GM19025 (cell line): ENCODE results near the gene DCAF6.
"Not testable (repeated sequence)": the region's sequence is repeated elsewhere in the genome, so short reads cannot be mapped to it uniquely, and the experiment has no call there.

Experiments
- ATAC-seq: cut with Tn5 transposase; IDR thresholded peaks from one replicate; pipeline ENCODE4 v1.9.1; 2021; ENCODE audit warnings: mild to moderate bottlenecking, low read depth, moderate library complexity; ENCODE audit not compliant: unreplicated experiment

DCAF6 gene

DNA sequence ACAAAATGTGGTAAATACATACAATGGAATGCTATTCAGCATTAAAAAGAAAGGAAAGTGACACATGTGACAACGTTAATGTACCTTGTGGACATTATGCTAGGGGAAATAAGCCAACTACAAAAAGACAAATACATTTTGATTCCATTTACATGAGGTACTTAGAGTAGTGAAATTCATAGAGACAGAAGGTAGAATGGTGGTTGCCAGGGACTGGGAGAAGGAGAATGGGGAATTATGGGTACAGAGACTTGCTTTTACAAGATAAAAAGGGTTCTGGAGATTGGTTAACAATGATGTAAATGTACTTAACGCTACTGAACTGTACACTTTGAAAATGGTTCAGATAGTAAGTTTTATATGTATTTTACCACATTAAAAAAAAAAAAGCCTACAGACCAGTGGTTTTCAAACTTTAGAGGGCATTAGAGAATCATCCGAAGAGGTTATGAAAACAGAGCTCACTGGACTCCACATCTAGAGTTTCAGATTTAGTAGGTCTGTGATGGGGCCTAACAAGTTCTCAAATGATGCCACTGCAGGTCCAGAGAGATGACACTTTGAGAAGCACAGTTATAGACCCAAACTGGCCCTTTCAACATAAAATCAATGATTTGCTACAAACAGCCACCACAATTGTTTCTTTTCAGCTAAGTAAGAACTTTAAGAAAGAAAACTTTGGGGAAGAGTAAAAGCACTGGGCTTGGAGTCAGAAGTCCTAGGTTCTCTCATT, 13.0 kb upstream of the DCAF6 start:
- no peak for ATAC-seq

DNA sequence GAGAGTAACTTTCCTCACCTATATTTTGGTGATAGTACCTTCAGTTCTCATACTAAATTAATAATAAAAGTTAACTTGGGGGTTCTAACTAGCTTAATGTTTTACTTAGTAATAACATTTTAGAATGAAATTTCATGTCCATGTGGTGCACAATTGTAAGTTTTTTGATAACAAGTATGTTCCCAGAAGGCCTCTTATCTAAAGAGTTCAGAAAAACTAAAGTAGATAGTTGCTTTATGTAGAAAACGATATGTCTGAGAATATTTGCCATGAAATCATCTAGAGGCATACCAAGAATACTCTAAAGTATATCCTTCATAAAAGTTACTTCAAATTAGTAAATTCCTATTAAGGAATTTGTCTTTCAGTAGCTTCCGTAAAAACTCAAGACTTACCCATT, 12.4 kb upstream of the DCAF6 start:
- ATAC-seq, result no peak

DNA sequence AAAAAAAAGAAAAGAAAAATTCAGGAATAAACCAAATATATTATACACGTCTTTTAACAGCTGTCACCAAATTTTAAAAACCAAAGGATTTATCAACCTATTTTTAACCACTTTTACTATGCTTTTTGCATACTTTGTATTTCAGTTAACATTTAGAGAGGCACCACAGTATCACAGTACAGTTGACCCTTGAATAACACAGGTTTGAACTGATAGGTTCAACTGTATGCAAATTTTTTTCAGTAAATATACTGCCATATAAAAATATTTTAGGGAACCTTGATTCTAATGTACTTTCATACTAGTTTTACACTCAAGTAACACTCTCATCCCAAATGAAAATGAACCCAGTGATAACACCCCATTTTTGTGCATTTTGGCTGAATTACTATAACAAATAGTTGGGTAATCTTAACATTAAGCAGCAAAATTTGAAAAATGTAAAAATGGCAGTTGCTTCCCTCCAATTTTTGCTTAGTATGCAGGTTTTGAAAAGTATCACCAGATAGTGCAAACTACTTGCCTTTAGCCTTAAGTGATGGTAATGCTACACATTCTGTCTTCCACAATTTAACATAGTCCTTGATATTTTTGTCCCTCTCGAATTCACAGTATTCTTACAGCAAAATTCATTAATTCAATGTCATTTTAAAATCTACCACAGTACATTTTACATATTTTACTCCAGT, 11.8 kb upstream of the DCAF6 start:
- no peak for ATAC-seq

DNA sequence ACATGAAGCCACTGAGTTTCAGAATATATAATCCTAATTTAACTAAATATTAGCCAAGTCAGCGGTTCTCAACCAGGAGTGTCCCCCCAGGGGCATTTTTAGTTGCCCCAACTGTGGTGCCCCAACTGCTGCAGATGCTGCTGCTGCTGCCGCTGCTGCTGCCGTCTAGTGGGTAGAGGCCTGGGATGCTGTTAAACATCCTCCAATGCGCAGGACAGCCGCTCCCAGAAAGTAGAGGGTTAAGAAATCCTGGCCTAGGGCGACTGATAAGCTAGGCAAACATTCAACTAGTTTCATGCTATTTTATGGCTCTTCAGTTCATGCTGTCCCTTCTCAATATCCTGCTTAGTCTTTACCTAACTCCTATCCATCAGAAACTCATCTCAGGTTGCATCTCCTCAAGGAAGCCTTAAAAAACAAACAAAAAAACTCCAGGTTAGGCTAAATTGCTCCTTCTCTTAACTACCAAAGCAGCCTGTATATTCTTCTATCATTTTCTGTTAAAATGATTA, 9.9 kb upstream of the DCAF6 start:
- no peak for ATAC-seq

DNA sequence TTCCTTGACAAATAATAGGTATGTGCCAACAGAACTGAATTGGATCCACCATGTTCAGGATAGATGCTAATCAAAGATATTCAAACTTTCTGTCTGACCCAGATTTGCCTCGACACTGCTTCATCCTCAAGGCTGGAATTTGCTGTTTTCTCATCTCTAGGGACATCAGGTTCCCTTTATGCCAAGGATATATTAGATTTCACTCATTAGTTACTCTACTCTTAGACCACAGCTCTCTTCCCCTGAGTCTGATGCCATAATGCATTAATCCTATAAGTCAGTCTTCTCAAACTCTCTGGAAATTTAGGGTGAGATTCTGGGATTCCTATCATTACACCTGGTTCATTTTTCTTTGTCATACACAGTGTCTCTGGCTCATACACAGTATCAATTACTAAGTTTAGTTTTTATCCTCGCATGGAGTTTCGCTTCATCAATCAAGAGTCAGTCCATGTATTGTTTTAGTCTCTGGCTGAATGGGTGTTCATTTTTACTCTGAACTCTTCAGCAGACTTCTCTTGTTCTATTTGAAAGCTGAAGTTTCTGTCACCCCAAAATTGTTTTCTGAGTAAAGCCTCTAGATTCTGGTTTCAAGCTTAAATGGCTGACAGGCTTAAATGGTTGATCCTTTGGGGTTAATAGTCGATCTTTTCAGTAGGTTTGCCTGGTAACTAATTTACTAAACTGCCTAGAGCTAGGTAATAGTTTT, 9.3 kb upstream of the DCAF6 start:
- peak; percentile 68 for ATAC-seq

DNA sequence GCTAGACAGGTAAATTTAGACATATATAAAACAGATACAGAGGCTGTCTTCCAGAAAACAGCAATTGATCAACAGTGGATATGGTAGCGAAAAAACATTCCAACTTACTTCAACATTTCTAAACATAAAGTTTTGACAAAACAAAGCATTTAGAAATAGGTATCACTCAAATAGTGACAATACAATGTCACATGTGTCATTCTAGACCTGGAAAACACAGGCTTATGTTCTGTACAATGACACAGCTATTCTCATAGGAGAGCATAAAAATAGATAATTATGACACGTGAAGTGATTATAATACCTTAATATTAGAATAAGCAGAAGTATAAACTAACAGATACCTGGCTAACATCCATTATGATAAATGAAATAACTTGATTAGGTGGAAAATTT, 8.0 kb upstream of the DCAF6 start:
- no peak for ATAC-seq

DNA sequence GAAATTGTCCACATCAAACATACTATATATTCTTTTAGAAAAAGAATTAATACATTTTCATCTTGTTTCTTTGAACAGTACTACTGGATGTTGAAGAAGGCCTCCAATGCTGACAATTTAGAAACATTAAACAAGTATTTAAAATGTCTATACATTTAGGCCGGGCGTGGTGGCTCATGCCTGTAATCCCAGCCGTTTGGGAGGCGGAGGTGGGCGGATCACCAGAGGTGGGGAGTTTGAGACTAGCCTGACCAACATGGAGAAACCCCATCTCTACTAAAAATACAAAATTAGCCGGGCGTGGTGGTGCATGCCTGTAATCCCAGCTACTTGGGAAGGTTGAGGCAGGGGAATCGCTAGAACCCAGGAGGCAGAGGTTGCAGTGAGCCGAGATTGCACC, 7.6 kb upstream of the DCAF6 start:
- not testable (repeated sequence) for ATAC-seq

DNA sequence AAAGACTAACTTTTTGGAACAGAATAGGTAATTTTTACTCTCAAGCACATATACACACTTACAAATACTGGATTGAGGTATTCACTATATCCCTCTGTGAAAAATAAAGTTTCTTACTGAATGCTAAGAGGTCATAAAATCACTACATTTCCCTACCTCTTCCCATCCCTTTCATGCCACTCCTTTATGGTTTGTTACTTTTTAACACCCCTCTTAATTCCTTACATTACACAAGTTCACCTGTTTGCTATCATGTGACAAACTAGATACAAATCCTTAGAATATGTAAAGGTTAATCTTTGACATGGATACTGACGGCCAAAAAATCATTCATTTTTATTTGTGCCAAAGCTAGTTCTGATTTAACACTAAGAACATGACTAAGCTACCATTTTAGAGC, 6.8 kb upstream of the DCAF6 start:
- no peak for ATAC-seq

DNA sequence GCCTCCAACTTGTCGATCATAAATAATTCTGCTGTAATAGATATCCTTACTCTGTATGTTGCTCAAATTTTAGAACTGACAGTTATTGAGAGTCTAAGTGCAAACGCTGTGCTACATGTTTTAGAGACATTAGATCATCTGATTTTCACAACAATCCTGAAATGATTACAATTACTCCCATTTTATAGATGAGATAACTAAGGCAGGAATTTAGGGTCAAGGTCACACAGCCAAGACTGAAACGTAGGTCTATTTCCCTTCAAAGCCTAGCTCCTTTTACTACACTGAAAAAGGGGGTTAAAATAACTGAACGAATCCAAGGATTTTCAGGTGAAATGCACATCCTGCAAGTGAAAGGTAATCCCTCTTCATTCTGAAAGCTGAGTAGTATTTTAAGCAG, 2.7 kb upstream of the DCAF6 start:
- ATAC-seq, result no peak

DNA sequence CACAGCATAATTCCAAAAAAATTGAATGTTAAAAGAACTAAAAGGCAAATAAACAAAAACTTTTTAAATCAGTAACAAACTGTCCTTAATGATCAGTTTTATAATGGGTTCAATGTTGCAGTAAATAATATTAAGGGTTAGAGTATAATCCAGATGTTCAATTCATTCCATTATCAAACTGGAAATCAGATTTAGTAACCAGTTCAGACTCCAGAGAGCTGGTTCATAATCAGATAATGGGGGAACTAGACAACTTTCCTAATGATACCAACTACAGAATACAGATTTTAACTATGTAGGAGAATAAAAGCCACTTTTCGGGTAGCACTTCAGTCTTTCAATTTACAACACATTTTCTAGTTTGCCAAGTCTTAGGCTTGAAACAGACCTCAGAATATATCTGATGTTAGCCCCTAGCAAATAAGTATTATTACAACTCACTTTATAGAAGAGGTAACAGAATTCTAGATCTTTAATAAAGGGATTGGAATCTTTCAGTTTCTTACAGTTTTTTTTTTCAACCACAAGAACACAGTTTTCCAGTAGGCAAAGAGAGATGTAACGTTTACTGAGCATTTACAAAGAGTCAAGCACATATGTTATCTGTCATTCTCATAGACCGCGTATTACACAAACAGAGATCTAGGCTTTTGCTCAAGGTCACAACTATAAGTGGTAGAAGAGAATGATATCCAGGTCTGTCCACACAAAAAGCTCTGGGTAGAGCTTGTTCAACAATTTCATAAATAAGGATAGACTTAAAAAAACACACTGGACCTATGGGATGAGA, 1.9 kb upstream of the DCAF6 start:
- no peak for ATAC-seq

DNA sequence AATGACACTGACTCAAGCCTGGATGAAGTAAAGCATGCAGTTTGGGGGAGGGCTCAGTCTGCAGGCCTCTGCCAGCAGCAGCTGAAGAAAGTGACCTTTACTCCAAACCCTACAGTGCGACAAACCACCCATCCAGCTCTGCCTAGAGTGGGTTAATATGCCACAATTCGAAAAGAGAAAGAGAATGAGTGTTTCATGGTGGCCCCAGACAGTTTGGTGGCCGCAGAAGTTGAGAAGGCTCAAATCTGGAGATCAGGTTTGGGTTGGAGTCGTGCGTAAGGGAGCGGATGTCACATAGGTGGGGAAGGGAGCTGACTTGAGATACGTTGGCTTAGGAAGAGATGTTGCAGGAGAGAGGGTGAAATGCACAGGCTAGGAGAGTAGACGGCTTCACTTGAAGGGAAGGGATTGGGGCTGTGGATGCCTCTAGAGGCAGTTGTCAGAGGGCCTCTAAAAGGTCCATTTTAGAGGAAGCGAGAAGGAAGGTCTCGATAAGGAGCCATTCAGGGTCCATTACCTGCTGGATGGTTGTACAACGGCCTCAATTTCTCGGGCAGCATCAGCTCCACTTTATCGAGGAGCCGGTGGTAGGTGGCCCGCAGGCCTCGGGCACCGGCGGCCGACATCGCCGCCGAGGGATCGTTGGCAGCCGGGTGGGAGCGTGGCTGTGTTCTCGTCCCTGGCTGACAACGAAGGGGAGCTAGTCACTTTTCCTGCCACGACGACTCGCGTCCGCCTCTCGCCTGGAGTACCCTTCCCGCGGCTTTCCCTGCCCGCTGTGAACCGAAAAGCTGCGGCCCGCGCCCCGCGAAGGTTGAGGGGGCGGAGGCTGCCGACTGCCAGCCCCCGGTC, 1.0 kb upstream of the DCAF6 start:
- ATAC-seq, result peak; percentile 1

DNA sequence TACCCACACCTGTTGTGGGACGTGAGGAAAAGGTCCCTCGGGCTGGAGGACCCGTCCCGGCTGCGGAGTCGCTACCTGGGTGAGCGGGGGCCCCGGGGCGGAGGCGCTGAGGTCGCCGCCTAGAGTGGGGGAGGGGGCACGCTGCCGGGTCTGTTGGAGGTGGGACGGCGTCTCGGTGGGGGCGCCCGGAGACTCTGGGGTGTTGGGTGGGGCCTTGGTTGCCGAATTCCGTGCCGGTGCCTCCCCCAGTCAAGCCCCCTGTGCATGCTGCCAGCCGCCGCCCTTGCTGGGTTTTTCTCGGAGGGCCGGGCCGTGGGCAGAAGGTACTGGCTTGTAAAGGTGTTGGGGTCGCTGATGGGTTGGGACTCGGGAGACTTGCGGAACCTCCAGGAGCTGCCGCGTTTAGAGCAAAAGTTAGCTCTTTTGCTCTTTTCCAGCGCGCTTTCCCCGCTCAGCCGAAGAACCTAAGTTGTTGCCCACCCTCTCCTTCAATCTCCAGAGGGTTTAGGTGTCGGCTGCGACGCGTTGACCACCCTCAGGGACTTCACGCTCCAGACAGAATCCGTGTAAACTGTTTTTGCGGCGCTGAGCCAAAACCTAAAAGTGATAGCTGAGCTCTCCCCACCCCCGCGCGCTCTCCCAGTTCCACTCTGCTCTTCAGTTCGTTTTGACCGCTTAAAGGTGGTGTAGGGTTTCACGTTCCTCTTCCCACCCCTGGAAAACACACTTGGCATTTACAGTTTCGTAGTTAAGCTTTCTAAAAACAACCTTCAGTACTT, 636 bp downstream of the DCAF6 start, which contains the start of gene MPC2:
Gene MPC2, minus strand, starts transcription at position 143 of the 779 bp plus-strand sequence. CDS start 1,231 bp downstream, outside the sequence.
- no peak for ATAC-seq

DNA sequence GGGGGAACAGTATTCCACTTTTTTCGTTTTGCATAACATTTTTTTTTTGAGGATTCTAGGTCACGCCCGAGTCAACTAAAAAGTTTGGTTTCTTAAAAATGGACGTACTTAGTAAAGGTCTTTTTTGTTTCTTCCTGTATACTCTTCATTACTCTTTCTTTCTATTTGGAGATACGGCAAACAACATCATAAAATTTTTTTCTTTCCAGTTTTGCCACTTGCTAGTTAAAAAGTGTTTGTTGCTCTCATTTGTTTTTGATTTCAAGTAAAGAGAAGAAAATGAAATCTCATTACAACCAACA, 1.2 kb downstream of the DCAF6 start:
- ATAC-seq, result no peak

DNA sequence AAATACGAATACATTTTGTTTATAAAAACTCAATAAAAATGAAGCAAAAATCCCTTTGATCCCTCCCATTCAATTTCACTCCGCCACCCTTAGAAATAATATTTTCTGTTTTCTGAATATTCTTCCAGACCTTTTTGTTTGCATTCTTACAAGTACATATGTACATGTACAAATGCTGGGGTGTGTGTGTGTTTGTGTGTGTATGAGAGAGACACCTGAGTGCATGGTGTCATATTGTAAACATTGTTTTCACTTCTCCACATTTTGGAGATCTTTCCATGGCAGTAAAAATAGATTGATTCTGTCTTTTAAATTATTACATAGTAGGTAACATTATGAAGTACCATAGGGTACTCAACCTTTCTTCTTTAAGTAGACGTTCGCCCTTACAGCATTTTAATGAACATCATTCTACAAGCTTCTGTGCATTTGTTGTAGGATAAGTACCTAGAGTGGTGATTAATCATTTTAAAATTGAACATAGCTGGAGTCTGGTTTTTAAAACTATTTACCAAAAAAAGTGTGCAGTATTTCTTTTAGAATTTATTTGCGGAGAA, 1.7 kb downstream of the DCAF6 start:
- ATAC-seq, result no peak

DNA sequence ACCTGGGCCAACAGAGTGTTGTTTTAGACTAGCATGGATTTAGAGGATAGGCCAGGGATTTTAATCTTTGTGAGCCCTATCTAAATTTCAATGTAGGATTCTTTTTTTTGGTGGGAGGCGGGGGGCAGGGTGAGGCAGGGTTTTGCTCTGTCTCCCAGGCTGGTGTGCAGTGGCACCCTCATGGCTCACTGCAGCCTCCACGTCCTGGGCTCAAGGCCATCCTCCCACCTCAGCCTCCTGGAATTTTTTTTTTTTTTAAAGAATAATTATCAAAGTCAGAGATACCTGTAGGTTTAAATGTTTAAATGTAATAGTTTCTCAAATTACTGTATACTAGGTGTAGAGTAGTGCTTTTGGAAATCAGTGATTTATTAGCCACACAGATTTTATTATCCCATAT, 3.8 kb downstream of the DCAF6 start:
- ATAC-seq, result no peak

DNA sequence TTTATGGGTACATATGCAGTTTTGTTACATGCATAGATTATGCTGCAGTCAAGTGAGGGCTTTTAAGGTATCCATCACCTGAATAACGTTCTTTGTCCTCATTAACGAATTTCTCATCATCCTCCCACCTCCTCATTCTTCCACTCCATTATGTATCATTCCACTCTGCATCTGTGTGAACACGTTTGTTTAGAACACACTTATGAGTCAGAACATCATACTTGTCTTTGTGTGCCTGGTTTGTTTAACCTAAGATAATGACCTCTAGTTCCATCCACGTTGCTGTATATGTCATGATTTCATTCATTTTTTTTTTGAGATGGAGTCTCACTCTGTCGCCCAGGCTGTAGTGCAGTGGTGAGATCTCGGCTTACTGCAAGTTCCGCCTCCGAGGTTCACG, 7.1 kb downstream of the DCAF6 start:
- ATAC-seq, result no peak

DNA sequence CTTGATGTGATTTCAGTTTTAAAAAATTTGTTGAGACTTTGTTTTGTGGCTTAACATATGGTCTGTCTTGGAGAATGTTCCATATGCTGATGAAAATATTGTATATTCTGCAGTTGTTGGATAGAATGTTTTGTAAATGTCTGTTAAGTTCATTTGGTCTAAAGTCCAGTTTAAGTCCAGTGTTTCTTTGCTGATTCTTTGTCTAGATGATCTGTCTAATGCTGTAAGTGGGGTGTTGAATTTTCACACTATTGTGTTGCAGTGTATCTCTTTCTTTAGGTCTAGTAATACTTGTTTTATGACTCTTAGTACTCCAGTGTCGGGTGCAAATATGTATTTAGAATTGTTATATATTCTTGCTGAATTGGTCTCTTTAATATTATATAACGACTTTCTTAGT, 11.2 kb downstream of the DCAF6 start:
- no peak for ATAC-seq

DNA sequence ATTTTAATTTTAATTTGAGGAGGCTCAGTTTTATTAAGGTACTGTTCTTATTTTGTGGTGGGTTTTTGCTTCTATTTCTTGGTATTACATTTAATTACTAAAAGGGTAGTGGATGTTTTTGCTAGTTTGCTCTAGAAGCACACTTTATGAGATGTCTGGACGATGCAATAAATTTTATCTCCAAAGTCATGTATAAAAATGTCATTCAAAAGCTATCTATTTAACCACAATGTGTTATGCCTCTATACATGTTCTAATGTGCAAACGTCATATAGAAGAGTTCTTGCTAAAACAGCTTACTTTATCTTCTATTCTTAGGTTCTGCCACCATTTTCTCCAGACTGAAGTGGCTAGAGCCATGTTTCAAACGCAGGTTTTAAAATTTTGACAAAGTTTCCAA, 13.3 kb downstream of the DCAF6 start:
- ATAC-seq, result no peak

DNA sequence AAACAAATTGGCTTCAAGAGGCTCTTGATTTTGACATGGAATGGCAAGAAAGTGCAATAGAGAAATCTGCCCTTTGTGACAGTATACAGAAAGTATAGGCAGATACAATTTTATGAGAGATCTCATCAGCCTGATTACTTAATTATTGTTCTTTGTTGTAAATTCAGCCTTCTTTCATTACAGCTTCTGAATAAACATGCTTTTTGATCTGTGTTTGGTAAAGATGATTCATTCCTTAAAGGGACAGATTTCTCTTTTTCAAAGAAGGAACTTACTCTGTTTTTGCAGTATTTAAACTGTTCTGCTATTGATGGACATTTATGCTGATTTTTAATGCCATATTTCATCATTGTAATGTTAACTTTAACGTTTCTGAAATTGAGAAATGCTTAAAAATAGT, 14.1 kb downstream of the DCAF6 start:
- no peak for ATAC-seq
